Choroid plexus epithelial cell (primary cell): ENCODE results near the gene CDK10.

Source experiments
- DNase-seq: peaks from one replicate; pipeline ENCODE4 v3.0.0-alpha.2; 2010; ENCODE audit warnings: low read depth
- H3K4me3 ChIP-seq: 2 replicates; pipeline ENCODE4 v1.5.1; 2011; ENCODE audit warnings: low read depth, mild to moderate bottlenecking, control low read depth, low read length, moderate library complexity
- TF ChIP-seq, protein P1 (sequence below): conservative IDR thresholded peaks from 2 replicates; pipeline ENCODE4 v1.5.1; 2011; ENCODE audit warnings: low read depth, mild to moderate bottlenecking, control low read depth, inconsistent platforms, low read length, moderate library complexity

Gene CDK10

DNA sequence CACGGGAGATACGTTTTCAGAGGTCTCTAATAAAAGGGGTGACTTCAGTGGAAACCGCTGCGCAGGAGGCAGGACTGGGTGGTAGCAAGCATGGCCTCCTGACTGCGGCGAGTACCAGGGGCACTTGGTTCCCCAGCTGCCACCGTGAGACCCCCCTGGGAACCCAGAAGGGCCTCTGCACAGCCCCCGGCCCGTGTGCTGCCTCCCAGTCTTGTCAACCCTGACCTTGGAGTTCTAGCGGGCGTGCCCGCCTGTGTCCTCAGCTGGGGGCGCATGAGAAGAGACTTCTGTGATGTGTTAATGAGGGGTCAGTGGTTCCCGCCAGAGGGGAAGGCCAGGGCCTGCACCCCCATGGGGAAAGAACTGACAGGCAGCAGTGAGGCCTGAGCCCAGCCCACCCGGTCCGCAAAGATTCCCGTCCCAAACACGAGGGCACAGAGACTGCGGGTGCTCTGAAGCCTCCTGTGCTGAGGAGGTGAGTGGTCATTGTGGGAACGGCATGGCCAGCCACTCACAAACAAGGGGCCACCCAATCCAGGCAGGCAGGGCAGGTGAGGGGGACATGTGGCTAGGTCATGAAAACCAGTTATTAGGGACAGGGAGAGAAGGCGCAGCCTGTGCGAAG, 44.2 kb downstream of the CDK10 start:
- no peak overlapping the region for H3K4me3 ChIP-seq

GRCh38 chr16:89732142-89732917, 45.8 kb downstream of the CDK10 start:
- TF ChIP-seq, protein P1, sequence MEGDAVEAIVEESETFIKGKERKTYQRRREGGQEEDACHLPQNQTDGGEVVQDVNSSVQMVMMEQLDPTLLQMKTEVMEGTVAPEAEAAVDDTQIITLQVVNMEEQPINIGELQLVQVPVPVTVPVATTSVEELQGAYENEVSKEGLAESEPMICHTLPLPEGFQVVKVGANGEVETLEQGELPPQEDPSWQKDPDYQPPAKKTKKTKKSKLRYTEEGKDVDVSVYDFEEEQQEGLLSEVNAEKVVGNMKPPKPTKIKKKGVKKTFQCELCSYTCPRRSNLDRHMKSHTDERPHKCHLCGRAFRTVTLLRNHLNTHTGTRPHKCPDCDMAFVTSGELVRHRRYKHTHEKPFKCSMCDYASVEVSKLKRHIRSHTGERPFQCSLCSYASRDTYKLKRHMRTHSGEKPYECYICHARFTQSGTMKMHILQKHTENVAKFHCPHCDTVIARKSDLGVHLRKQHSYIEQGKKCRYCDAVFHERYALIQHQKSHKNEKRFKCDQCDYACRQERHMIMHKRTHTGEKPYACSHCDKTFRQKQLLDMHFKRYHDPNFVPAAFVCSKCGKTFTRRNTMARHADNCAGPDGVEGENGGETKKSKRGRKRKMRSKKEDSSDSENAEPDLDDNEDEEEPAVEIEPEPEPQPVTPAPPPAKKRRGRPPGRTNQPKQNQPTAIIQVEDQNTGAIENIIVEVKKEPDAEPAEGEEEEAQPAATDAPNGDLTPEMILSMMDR = no peak
- DNase-seq = no peak
- no peak overlapping the region for H3K4me3 ChIP-seq

More for the DNA sequence above, 44.2 kb downstream of the CDK10 start:
- no peak for DNase-seq
- TF ChIP-seq, protein P1 = no peak

DNA sequence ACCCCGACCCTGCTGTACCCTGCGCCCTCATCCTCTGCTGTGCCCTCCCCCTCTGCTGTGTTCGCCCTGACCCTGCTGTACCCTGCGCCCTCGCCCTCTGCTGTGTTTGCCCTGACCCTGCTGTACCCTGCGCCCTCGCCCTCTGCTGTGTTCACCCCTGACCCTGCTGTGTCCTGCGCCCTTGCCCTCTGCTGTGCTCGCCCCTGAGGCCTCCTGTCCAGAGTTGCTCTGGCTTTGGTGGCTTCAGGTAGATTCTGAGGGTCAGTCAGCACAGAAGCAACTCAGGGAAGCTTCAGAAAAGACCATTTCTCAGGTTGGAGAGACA, 46.4 kb downstream of the CDK10 start:
- TF ChIP-seq, protein P1 = no peak
- no peak for DNase-seq
- no peak overlapping the region for H3K4me3 ChIP-seq

DNA sequence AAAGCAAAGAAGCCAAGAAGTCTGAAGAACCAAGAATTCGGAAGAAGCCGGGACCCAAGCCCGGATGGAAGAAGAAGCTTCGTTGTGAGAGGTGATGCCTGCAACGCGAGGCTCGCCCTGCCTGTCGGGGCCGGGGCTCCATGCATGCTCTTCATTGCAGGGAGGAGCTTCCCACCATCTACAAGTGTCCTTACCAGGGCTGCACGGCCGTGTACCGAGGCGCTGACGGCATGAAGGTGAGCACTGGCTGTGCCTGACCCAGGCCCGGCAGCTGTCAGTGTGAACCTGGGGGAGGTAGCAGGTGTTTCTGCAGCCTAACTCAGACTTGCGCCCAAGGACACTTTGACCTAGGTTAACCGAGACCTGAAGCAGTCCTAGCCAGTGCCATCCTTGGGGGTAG, 46.8 kb downstream of the CDK10 start:
- TF ChIP-seq, protein P1 = no peak
- DNase-seq = no peak
- H3K4me3 ChIP-seq = no peak overlapping the region

- no peak for DNase-seq
- no peak overlapping the region for H3K4me3 ChIP-seq
Measured at GRCh38 chr16:89733792-89734191, 47.3 kb downstream of the CDK10 start.

GRCh38 chr16:89736554-89736953, 50.1 kb downstream of the CDK10 start:
- no peak overlapping the region for H3K4me3 ChIP-seq
- TF ChIP-seq, protein P1 = no peak
- DNase-seq = no peak

More at GRCh38 chr16:89733792-89734191, 47.3 kb downstream of the CDK10 start:
- TF ChIP-seq, protein P1 = no peak
